Measurements from ENCODE around the gene PER1.
A peak's percentile ranks its signal among the peaks of the same experiment; 100 is the strongest.

The PER1 gene

DNA sequence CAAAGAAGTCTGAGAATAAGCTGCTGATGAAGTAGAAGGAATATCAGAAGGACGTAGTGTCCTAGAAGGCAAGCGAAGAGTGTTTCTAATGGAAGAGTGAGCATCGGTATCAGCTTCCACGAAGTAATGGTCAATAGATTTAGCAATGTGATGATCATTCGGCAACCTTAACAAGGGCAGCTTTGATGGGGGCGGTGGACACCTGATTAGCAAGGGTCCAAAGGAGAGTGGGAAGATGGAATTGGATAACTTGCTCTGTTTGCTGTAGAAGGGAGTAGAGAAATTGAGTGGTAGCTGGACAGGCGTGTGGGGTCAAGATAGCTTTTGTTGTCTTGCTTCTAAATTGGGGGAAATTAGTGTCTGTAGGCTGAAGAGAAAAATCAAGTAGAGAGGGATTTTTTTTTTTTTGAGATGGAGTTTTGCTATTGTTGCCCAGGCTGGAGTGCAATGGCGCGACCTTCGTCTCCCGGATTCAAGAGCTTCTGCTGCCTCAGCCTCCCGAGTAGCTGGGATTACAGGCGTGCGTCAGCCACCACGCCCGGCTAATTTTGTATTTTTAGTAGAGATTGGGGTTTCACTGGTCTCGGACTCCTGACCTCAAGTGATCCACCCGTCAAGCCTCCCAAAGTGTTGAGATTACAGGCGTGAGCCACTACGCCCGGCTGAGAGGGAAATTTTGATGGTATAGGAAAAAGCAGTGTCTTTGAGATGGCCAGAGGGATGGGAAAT, 14.4 kb downstream of the PER1 start:
- no peak for DNase-seq

DNA sequence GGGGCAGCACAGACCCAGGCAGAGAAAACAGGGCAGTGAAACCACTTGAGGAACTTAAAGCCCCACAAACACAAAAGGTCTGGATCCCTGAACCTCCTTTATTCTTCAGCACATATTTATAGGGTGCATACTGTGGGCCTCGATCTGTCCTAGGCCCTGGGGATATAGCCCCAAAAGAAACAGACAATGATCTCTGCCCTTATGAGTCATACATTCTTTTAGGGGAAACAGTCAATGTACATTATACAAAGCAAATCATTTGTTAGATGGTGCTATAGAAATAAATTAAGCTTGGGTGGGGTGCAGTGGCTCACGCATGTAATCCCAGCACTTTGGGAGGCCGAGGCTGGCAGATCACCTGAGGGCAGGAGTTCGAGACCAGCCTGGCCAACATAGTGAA, 18.3 kb downstream of the PER1 start:
- no peak for DNase-seq

DNA sequence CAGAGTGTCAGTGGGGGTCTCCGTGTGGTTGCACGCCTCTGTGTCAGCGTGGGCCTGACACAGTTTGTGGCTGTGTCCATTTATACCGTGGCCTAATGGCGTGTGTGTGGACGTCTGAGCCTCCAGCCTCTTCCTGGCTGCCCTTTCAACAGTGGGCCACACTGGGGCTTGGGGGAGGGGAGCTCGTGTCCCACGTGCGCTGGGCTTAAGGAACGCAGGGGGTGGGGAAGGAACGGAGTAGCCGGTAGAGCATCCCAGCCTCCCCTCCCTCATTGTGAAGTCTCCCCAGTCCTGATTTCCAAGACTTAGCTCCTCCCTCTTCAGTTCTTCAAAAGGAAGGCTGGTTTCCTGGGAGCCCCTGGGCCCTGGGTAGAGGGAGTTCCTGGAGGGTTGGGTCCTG, 18.8 kb downstream of the PER1 start:
- DNase-seq, result no peak

DNA sequence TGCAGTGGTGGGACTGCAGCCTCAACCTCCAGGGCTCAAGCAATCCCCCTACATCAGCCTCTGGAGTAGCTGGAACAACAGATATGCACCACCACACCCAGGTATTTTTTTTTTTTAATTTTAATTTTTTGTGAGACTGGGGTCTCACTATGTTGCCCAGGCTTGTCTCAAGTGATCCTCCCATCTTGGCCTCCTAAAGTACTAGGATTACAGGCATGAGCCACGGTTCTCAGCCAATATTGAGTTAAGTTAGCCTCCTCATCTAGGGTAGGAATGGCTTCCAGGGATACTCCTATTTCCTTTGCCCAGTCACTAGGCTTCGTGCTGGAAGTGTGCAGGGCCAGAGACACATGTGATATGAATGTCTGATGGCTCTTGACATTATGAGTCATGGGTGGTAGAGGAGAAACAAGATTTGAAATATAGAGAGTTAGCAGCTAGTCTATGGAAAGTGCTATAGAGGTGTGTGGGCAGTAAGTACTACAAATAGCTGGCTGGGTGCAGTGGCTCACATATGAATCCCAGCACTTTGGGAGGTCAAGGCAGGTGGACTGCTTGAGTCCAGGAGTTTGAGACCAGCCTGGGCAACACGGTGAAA, 20.3 kb downstream of the PER1 start:
- no peak for DNase-seq

DNA sequence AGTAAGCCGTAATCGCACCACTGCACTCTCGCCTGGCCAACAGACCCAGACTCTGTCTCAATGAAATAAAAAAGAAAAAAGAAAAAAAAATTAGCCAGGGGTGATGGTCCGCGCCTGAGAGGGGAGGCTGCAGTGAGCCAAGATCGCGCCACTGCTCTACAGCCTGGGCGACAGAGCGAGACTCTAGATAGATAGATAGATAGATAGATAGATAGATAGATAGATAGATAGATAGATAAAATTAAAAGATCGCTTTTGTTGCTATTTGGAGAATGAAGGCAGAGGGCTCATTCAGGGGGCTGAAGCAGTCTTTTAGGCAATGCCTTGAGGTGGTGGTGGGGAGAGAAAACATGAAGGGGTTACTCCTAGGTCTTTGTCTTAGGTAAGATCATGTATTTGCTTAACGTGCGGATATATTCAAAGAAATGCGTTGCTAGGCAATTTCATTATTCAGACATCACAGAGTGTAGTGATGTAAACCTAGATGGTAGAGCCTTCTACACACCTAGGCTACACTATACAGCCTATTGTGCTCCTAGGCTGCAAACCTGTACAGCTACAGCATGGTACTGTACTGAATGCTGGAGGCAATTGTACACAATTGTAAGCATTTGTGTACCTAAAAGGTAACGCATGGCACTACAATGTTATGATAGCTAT, 23.9 kb downstream of the PER1 start:
- DNase-seq, result no peak

GRCh38 chr17:8126491-8127066, 25.6 kb downstream of the PER1 start:
- no peak for DNase-seq

GRCh38 chr17:8125947-8126490, 26.2 kb downstream of the PER1 start:
- DNase-seq, result no peak

- peak; percentile 67 for DNase-seq
Observed at GRCh38 chr17:8125154-8125946, 26.9 kb downstream of the PER1 start.

- no peak for DNase-seq
Observed at GRCh38 chr17:8124350-8125153, 27.7 kb downstream of the PER1 start.

DNA sequence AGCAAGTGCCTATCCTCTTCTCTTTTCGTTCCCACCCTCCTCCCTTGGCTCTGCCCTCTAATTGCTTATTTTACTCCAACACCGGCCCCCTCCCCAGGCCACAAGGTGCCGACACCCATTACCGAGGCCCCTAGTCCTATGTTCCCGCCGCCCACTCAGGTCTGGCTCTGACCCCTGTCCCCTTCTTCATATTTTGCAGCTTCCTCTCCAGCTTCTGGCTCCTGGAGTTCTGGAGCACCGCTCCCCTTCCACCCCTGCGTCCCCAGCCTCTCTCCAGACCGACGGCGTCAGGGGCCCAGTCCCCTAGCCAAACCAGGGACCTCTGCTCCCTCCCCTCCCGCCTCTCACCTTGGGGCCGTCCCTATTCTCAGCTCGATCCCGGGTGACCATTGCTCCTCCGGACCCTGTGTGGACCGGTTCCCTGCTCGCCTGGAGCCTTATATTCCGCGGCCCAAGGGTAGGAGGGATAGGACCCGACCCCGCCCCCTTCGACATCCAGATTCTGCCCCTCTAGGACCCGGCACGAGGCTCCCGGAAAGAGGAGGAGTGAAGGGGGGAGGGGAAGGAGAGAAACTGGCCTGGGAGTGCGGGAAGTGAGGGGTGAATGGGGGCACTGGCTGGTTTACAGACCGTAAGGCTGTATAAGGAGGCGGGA, 28.4 kb downstream of the PER1 start, which contains the start of gene HES7:
TSS of gene HES7 (minus strand) at position 412 of the 655 bp plus-strand sequence. CDS start at position 390, 22 bp downstream.
- peak; percentile 49 for DNase-seq

DNA sequence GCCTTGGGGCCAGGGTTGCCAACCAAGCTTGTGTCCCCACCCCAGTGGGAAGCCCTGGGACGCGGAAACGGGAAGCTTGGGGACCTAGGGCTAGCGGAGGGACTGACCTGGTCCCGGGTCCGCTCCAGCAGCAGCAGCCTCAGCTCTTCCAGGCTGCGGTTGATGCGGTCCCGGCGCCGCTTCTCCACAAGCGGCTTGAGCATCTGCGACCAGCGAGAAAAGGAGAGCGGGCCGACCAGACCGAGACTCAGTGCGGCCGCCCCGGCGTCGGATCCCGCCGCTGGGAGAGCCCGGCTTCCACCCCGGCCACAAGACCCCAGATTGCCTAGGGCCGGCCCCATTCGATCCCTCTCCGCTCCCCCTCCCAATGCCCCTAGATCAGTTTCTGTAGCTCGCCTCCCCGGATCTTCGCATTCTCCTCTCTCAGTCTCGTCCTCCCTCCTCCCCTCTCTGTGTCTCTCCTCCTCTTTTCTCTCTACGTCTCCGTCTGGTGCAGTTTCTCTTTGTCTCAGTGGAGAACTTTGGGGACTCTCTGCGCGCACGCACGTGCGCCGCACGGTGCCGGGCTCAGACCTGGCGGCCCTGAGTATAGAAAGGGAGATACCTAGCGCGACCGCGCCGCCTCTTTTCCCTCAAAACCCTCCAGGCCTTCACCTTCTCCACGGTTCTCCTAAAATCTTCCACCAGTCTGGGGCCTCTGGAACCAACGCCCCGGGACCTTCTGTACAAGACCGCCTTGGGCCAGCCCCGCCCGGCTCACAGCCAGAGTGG, 29.1 kb downstream of the PER1 start:
- DNase-seq, result no peak

GRCh38 chr17:8122422-8122923, 29.7 kb downstream of the PER1 start:
- DNase-seq, result no peak

GRCh38 chr17:8121681-8122421, 30.4 kb downstream of the PER1 start:
- DNase-seq, result peak; percentile 60

DNA sequence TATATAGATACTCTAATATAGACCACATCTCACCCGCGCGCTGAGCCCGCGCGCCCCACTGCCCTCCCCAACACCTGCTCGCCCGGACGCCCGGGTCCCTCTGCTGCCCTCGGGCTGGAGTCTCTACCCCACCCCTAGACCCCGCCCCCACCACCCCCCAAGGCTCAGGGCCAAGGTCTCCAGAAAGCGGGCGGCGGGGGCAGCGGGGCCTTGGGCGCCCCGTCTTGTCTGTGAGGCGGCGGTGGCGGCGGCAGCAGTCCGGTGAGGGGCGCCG, 30.9 kb downstream of the PER1 start:
- no peak for DNase-seq

DNA sequence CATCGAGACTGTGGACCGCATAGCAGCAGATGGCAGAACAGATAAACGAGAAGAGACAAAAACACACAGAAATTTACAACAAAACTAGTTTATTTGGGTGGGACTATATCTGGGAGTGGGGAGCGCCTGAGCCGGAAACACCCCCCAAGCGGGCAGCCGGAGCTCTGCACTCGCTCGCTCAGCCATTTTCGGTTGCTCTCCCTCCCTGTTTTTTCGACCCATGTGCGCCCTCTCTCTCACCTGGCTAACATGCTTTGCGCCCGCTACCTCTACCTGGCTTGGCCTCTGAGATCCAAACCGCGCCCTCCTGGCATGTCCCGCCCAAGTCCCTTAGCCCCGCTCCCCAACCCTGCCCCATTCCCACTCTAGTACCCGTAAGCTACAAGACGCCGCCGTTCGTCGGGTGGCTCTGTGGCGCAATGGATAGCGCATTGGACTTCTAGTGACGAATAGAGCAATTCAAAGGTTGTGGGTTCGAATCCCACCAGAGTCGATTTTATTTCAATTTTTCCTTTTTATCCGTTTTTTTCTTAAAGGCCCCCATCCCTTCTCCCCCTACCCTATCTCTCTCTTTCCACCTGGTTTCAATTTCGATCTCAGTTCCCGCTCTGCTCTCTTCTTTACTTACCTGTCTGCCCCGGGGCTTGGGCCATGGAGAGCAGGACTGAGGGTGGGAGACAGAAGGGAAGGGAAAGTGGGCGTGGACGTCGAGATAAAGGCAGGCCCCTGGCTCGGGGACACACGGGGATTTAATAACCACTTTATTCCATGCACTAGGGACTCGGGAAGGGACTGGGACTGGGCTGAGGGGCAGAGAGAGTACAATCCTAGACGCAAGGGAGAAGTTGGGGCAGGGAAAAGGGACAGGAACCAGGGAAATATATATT, 31.4 kb downstream of the PER1 start:
- DNase-seq, result no peak

DNA sequence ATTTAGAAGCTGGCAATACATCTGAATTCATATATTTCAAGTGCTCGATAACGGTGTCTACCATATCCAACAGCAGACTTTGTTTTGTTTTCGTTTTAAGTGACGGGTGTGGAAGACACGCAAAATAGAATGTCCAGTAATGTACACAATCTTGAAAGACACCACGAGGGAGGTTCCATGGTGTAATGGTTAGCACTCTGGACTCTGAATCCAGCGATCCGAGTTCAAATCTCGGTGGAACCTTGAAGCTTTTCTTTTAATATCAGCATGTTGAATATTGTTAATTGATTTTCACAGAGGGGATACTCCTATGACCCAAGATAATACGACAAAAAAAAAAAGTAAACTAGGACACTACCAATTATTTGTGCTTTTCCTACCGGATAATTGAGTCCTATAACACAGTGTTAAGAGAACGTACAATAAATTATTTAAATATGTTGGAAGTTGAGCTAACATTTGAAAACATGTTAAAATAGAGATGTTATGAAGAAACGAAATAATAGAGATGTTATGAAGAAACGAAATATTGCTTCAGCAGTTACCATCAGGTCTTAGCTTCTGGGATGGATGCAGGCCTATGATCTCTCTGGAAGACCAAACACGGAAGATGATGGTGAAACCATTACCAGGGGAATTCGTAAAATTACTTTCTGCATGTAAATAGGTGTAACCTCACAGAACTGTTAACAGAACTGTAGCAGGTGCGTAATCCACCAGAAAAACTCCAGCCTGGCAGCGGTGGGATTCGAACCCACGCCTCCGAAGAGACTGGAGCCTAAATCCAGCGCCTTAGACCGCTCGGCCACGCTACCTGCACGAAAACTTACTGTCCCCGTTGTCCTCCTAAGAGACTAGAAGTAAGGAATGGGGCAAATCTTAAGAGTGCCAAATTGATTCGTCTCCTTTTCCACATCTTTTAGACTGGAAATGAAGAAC, 32.4 kb downstream of the PER1 start:
- no peak for DNase-seq

- peak; percentile 60 for DNase-seq
Observed at GRCh38 chr17:8118769-8119580, 33.2 kb downstream of the PER1 start.

Data from 8988T (cell line).